Measurements from ENCODE around the gene STX11.

Gene STX11

DNA sequence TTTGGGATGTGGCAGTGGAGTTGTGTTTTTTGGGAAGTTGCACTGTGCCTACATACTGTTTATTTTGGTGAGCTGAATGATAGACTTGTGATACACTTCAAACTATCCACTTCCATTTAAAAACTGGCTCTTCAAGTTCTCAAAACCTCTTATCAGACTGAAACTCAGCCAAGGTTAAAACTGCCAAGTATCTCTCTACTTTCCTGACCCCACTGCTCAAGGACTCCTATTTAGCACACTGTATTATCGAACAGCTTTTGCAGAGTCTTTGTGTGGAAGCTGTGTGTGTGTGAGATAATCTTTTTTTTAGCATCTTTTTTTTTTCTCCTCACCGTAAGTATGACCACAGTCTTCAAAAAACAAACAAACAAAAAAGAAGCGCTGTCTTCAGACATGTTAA lies 21.1 kb downstream of the STX11 start:
- H3K27me3 ChIP-seq (ENCODE audit: low read length), result no peaks in the 10 kb centered on the region
- TF ChIP-seq CTCF (IDR thresholded peaks at IDR 0.05; ENCODE audit: insufficient read depth, low read length, poor library complexity, severe bottlenecking) (no peak), EZH2phosphoT487 (conservative IDR thresholded peaks at IDR 0.05; ENCODE audit: low read length) (no peak)
- no peaks in the 10 kb centered on the region for H3K79me2 ChIP-seq (ENCODE audit: insufficient read depth, low read length)
- no peak overlapping the region for H3K4me2 ChIP-seq (ENCODE audit: low read depth, low read length, poor library complexity, severe bottlenecking)
- H3K27ac ChIP-seq (ENCODE audit: low read depth, low read length), result no peak overlapping the region
- no peak overlapping the region for H2AFZ ChIP-seq (ENCODE audit: low read depth, low read length, severe bottlenecking)
- no peak overlapping the region for H3K4me3 ChIP-seq (ENCODE audit: insufficient read depth, low read length, poor library complexity, severe bottlenecking)
- no peaks in the 10 kb centered on the region for H4K20me1 ChIP-seq (ENCODE audit: low read depth, low read length)
- H3K9me2 ChIP-seq (replicated peaks; ENCODE audit: insufficient read depth, low read length), result no peaks in the 10 kb centered on the region
- H3F3A ChIP-seq (ENCODE audit: insufficient read depth), result no peaks in the 10 kb centered on the region
- H3K9ac ChIP-seq (ENCODE audit: low read length), result no peak overlapping the region
- H3K9me3 ChIP-seq (ENCODE audit: insufficient read depth, low read length), result no peaks in the 10 kb centered on the region
- H3K36me3 ChIP-seq (ENCODE audit: low read length), result no peaks in the 10 kb centered on the region

- no peak for TF ChIP-seq EZH2phosphoT487 (conservative IDR thresholded peaks at IDR 0.05; ENCODE audit: low read length)
- no peak for TF ChIP-seq CTCF (IDR thresholded peaks at IDR 0.05; ENCODE audit: insufficient read depth, low read length, poor library complexity, severe bottlenecking)
- H4K20me1 ChIP-seq (ENCODE audit: low read depth, low read length), result no peaks in the 10 kb centered on the region
- H3K9me3 ChIP-seq (ENCODE audit: insufficient read depth, low read length), result no peaks in the 10 kb centered on the region
- H3K36me3 ChIP-seq (ENCODE audit: low read length), result no peaks in the 10 kb centered on the region
- H3K79me2 ChIP-seq (ENCODE audit: insufficient read depth, low read length), result no peaks in the 10 kb centered on the region
- H3K4me3 ChIP-seq (ENCODE audit: insufficient read depth, low read length, poor library complexity, severe bottlenecking), result no peak overlapping the region
- no peaks in the 10 kb centered on the region for H3K9me2 ChIP-seq (replicated peaks; ENCODE audit: insufficient read depth, low read length)
- no peaks in the 10 kb centered on the region for H3F3A ChIP-seq (ENCODE audit: insufficient read depth)
- H2AFZ ChIP-seq (ENCODE audit: low read depth, low read length, severe bottlenecking), result no peak overlapping the region
- no peak overlapping the region for H3K9ac ChIP-seq (ENCODE audit: low read length)
- H3K4me2 ChIP-seq (ENCODE audit: low read depth, low read length, poor library complexity, severe bottlenecking), result no peak overlapping the region
- H3K27ac ChIP-seq (ENCODE audit: low read depth, low read length), result no peak overlapping the region
- H3K27me3 ChIP-seq (ENCODE audit: low read length), result no peaks in the 10 kb centered on the region
Measured at GRCh38 chr6:144174006-144174405, 23.7 kb downstream of the STX11 start.

- Histone ChIP-seq H3K9ac (ENCODE audit: low read length) (no peak overlapping the region), H3K27me3 (ENCODE audit: low read length) (no peaks in the 10 kb centered on the region), H3K27ac (ENCODE audit: low read depth, low read length) (no peak overlapping the region), H3K9me2 (replicated peaks; ENCODE audit: insufficient read depth, low read length) (no peaks in the 10 kb centered on the region), H3K9me3 (ENCODE audit: insufficient read depth, low read length) (no peaks in the 10 kb centered on the region), H3K36me3 (ENCODE audit: low read length) (no peaks in the 10 kb centered on the region), H2AFZ (ENCODE audit: low read depth, low read length, severe bottlenecking) (no peak overlapping the region), H3K4me3 (ENCODE audit: insufficient read depth, low read length, poor library complexity, severe bottlenecking) (no peak overlapping the region), H3K4me2 (ENCODE audit: low read depth, low read length, poor library complexity, severe bottlenecking) (no peak overlapping the region), H3K79me2 (ENCODE audit: insufficient read depth, low read length) (no peaks in the 10 kb centered on the region), H4K20me1 (ENCODE audit: low read depth, low read length) (no peaks in the 10 kb centered on the region), H3F3A (ENCODE audit: insufficient read depth) (no peaks in the 10 kb centered on the region)
- no peak for TF ChIP-seq CTCF (IDR thresholded peaks at IDR 0.05; ENCODE audit: insufficient read depth, low read length, poor library complexity, severe bottlenecking)
- TF ChIP-seq EZH2phosphoT487 (conservative IDR thresholded peaks at IDR 0.05; ENCODE audit: low read length), result no peak
Measured at GRCh38 chr6:144176043-144176442, 25.7 kb downstream of the STX11 start.

- Histone ChIP-seq H3K27ac (ENCODE audit: low read depth, low read length) (no peak overlapping the region), H3K9me2 (replicated peaks; ENCODE audit: insufficient read depth, low read length) (no peaks in the 10 kb centered on the region), H3K27me3 (ENCODE audit: low read length) (no peaks in the 10 kb centered on the region), H3K79me2 (ENCODE audit: insufficient read depth, low read length) (no peaks in the 10 kb centered on the region), H3F3A (ENCODE audit: insufficient read depth) (no peaks in the 10 kb centered on the region), H3K9ac (ENCODE audit: low read length) (no peak overlapping the region), H4K20me1 (ENCODE audit: low read depth, low read length) (no peaks in the 10 kb centered on the region), H3K4me3 (ENCODE audit: insufficient read depth, low read length, poor library complexity, severe bottlenecking) (no peak overlapping the region), H3K36me3 (ENCODE audit: low read length) (no peaks in the 10 kb centered on the region), H2AFZ (ENCODE audit: low read depth, low read length, severe bottlenecking) (no peak overlapping the region), H3K9me3 (ENCODE audit: insufficient read depth, low read length) (no peaks in the 10 kb centered on the region), H3K4me2 (ENCODE audit: low read depth, low read length, poor library complexity, severe bottlenecking) (no peak overlapping the region)
- TF ChIP-seq EZH2phosphoT487 (conservative IDR thresholded peaks at IDR 0.05; ENCODE audit: low read length), result no peak
- no peak for TF ChIP-seq CTCF (IDR thresholded peaks at IDR 0.05; ENCODE audit: insufficient read depth, low read length, poor library complexity, severe bottlenecking)
Measured at GRCh38 chr6:144177726-144178125, 27.4 kb downstream of the STX11 start.

All from SU-DHL-6 (cell line).